GM13976 (cell line): ENCODE data around the gene RNU7-1.

Source experiments
- DNase-seq: peaks from one replicate; pipeline ENCODE4 v3.0.0; 2012; ENCODE audit warnings: low spot score
- in situ Hi-C: fragments of 300-500 bp; cut with MboI; formaldehyde crosslinking; loops from one replicate; pipeline ENCODE4 v1.12.0; 2022; ENCODE audit warnings: low sequenced_read_pairs, mixed read lengths, inconsistent platforms; ENCODE audit not compliant: unreplicated experiment
- TF ChIP-seq, protein P1 (sequence below): IDR thresholded peaks from 2 replicates; pipeline ENCODE4 v1.5.1; 2012; ENCODE audit warnings: borderline replicate concordance, mild to moderate bottlenecking; ENCODE audit not compliant: insufficient read depth; ENCODE audit errors: extremely low read depth, missing control alignments, control extremely low read depth

The RNU7-1 gene

DNA sequence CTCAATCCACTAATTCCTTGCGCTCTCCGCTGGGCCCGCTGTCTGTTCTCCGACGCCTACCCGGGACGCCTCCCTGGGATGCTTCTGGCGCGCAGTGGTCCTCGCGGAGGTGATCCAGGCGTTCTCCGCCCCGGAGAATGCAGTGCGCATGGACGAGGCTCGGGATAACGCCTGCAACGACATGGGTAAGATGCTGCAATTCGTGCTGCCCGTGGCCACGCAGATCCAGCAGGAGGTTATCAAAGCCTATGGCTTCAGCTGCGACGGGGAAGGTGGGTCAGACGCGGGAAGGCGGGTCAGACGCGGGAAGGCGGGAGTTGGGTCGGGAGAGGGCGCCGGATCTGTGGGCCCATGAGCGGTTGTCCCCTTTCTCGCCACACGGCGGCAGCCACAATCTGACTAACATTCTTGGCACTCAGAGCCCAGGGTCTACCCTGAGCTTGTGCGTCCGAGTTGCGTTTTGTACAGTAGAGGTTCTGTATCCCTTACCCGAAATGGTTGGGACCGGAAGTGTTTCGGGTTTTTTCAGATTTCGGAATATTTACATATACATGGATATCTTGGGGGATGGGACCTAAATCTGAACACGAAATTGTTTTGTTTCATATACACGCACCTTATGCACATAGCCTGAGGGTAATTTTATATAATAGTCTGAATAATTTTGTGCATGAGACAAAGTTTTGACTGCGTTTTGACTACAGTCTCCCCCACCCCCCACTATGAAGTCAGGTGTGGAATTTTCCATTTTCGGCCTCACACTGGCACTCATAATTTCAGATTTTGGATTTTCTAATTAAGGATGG is 968 bp downstream of the RNU7-1 start:
- peak; percentile 85 for DNase-seq
- in situ Hi-C loops: loop anchor here (25.0 kb wide), 1 partner anchor 168 kb away; the partner anchor contains the start of gene C1RL
- TF ChIP-seq, protein P1, sequence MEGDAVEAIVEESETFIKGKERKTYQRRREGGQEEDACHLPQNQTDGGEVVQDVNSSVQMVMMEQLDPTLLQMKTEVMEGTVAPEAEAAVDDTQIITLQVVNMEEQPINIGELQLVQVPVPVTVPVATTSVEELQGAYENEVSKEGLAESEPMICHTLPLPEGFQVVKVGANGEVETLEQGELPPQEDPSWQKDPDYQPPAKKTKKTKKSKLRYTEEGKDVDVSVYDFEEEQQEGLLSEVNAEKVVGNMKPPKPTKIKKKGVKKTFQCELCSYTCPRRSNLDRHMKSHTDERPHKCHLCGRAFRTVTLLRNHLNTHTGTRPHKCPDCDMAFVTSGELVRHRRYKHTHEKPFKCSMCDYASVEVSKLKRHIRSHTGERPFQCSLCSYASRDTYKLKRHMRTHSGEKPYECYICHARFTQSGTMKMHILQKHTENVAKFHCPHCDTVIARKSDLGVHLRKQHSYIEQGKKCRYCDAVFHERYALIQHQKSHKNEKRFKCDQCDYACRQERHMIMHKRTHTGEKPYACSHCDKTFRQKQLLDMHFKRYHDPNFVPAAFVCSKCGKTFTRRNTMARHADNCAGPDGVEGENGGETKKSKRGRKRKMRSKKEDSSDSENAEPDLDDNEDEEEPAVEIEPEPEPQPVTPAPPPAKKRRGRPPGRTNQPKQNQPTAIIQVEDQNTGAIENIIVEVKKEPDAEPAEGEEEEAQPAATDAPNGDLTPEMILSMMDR: peak; percentile 98

DNA sequence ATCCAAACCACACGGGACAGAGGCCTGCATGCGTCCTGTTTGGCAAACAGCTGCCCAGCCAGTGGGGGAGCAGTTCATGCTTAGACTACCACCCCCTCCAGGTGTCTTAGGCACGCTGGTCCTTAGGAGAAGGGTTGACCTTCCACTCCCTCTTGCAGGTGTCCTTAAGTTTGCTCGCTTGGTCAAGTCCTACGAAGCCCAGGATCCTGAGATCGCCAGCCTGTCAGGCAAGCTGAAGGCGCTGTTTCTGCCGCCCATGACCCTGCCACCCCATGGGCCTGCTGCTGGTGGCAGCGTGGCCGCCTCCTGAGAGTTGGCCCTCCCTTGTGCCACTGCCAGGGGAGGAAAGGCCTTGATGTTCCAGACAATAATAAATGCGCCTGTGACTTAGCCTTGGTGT is 2.0 kb downstream of the RNU7-1 start:
- in situ Hi-C loops: loop anchor here (25.0 kb wide), 1 partner anchor 167 kb away; the partner anchor contains the start of gene C1RL
- no peak for DNase-seq
- TF ChIP-seq, protein P1: no peak

DNA sequence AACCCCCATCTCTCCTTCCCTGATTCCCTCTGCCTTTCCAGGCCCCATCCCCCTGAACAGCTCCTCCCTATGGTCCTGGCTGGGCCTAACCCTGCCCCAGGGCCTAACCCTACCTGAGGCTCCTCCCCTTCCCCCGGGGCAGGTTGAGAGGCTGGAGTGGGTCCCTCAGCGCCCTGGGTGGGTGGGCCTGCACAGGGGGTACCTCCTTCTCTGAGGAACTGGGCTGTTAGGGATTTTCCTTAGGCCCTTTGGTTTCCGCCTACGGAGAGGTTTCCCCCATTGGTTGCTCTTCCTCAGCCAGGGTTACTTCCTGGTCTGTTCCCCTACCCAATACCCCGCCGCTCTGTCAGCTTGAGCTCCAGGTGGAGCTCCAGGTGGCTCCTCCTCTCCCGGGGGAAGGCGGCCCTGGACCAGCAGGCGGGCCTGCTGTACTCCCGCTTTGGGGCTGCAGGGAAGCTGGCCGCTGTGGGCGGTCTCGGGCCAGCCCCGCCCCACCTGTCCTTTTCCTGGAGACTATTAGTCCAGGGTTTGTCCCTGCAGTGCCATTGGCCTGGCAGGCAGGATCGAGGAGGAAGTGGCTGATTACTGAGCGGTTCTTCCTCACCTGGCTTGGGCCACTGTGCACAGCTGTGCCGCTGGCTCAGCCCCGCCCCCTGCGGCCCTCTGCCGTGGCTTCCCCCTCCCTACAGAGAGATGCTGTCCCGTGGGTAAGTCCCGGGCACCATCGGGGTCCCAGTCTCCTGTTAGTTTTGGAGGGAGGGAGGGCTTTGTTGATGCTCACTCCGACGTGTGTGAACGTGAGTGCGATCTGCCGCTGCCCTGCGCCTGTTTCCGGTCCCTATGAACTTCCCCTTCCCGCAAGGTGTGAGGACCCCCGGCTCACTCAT is 2.7 kb downstream of the RNU7-1 start:
- TF ChIP-seq, protein P1: no peak
- in situ Hi-C loops: loop anchor here (25.0 kb wide), 1 partner anchor 166 kb away; the partner anchor contains the start of gene C1RL
- peak; percentile 84 for DNase-seq

DNA sequence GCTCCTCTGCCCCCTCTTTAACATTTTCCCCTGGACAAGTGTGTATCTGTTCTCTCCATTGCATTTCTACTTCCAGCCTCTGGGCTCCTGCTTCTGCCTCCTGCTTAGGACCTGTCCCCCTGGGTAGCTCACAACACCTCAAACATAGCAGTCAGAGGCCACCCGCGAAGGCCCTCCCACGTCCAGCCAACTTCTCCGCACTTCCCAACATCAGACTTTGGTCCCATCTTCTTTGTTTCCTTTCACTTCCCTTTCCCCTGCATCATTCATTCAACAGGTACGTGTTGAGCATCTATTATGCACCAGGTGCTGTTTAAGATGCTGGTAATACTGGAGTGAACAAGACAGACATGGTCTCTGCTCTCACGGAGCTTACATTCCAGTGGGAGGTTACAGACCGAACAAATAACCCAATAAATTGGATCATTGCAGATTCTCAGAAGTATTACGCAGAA is 3.3 kb downstream of the RNU7-1 start:
- no peak for DNase-seq
- TF ChIP-seq, protein P1: no peak
- in situ Hi-C loops: loop anchor here (25.0 kb wide), 1 partner anchor 165 kb away; the partner anchor contains the start of gene C1RL

DNA sequence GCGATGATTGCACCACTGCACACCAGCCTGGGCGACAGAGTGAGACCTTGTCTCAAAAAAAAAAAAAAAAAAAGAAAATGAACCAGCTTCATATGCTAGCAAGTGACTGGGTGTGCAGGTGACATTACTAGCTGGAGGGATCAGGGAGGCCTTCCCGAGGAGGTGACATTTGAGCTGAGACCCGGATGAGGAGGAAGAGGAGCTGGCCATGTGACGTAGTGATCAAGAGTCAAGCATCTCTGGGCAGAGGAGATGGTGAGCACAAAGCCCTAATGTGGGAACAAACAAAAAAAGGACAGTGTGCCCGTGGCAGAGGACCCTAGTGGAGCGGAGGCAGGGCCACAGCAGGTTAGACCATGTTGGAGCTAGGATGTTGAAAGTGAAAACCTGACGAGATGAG is 4.0 kb downstream of the RNU7-1 start:
- in situ Hi-C loops: loop anchor here (25.0 kb wide), 1 partner anchor 165 kb away; the partner anchor contains the start of gene C1RL
- TF ChIP-seq, protein P1: no peak
- DNase-seq: no peak
